Hepatocyte (in vitro differentiated cells): ENCODE measurements around the gene DNAJC15.
"Not testable (repeated sequence)": the region's sequence is repeated elsewhere in the genome, so short reads cannot be mapped to it uniquely, and the experiment has no call there.

Experiments used
- CTCF ChIP-seq: fragments of 200-600 bp; sonication (generic); IDR thresholded peaks from 2 replicates; pipeline ENCODE4 v1.5.1; 2016; ENCODE audit warnings: antibody characterized with exemption, mild to moderate bottlenecking; ENCODE audit not compliant: poor library complexity
- EZH2 ChIP-seq: fragments of 200-600 bp; sonication (generic); IDR thresholded peaks from 2 replicates; pipeline ENCODE4 v1.6.1; 2016; ENCODE audit warnings: antibody characterized with exemption, mild to moderate bottlenecking, borderline replicate concordance

- TF ChIP-seq CTCF, EZH2: not testable (repeated sequence)
These were observed 52.1 kb downstream of the DNAJC15 start for GRCh38 chr13:43075511-43075902.
